IMR-90 (cell line): ENCODE data around the gene KRTAP9-6. TPM values are rescaled to one million over a fixed set of nuclear protein-coding genes. Genes with fewer than 3 reads are reported as not detected.
"Not testable (repeated sequence)": the region's sequence is repeated elsewhere in the genome, so short reads cannot be mapped to it uniquely, and the experiment has no call there.

ENCODE experiments used
- ATAC-seq: fragments of 200-7000 bp; cut with Tn5 transposase; 2 replicates; pipeline ENCODE4 v1.9.1; 2020; ENCODE audit warnings: low read depth, mild to moderate bottlenecking, moderate library complexity
- BruUV-seq: library from RNA; stranded (reverse); fragments of 400-500 nt; replicated peaks from 2 replicates; lab custom pipeline; 2021; lab: Mats Ljungman, UMichigan
- CTCF ChIA-PET: fragments of 300-600 bp; formaldehyde crosslinking; extraction: SDS; loops from one replicate; lab custom pipeline; 2021; ENCODE audit warnings: antibody characterized with exemption; lab: Yijun Ruan, JAX
- POLR2A ChIA-PET: fragments of 300-600 bp; sonication (Branson Sonifier 250); formaldehyde crosslinking; loops from one replicate; lab custom pipeline; 2022; ENCODE audit warnings: antibody characterized with exemption; ENCODE audit not compliant: unreplicated experiment; lab: Charles Lee
- DNase-seq: peaks from one replicate; pipeline ENCODE4 v3.0.0; 2013
- H2AFZ ChIP-seq: replicated peaks from 2 replicates; pipeline ENCODE3; 2013; ENCODE audit warnings: low read length, mild to moderate bottlenecking; ENCODE audit not compliant: poor library complexity
- H2AK5ac ChIP-seq: 2 replicates; pipeline ENCODE4 v1.6.1; 2013; ENCODE audit warnings: low read depth, low read length, inconsistent platforms
- H2AK9ac ChIP-seq: replicated peaks from 2 replicates; pipeline ENCODE3; 2013; ENCODE audit warnings: mild to moderate bottlenecking, low read depth, low read length, moderate library complexity; ENCODE audit not compliant: poor library complexity
- H2BK120ac ChIP-seq: 2 replicates; pipeline ENCODE4 v1.6.1; 2013; ENCODE audit warnings: low read depth, low read length, inconsistent platforms
- H2BK15ac ChIP-seq: 3 replicates; pipeline ENCODE4 v1.6.1; 2013; ENCODE audit warnings: low read depth, low read length, inconsistent platforms
- H2BK20ac ChIP-seq: 2 replicates; pipeline ENCODE4 v1.6.1; 2013; ENCODE audit warnings: low read depth, mild to moderate bottlenecking, inconsistent platforms, low read length, moderate library complexity
- H2BK5ac ChIP-seq: 2 replicates; pipeline ENCODE4 v1.6.1; 2013; ENCODE audit warnings: mild to moderate bottlenecking, low read depth, low read length, inconsistent platforms; ENCODE audit not compliant: poor library complexity, severe bottlenecking
- H3K14ac ChIP-seq: replicated peaks from 2 replicates; pipeline ENCODE4 v1.6.1; 2013; ENCODE audit warnings: low read depth, low read length, inconsistent platforms
- H3K18ac ChIP-seq: 2 replicates; pipeline ENCODE4 v1.6.1; 2013; ENCODE audit warnings: low read depth, low read length, control low read depth
- H3K23ac ChIP-seq: 2 replicates; pipeline ENCODE4 v1.6.1; 2013; ENCODE audit warnings: low read depth, low read length, inconsistent platforms
- H3K27ac ChIP-seq: 2 replicates; pipeline ENCODE4 v1.5.1; 2013; ENCODE audit warnings: mild to moderate bottlenecking, control low read depth, low read length; ENCODE audit not compliant: insufficient read depth
- H3K27me3 ChIP-seq: 2 replicates; pipeline ENCODE4 v1.6.1; 2013; ENCODE audit warnings: low read length; ENCODE audit not compliant: control insufficient read depth, insufficient read depth
- H3K36me3 ChIP-seq: 2 replicates; pipeline ENCODE4 v1.6.1; 2013; ENCODE audit warnings: low read length, mixed read lengths; ENCODE audit not compliant: control insufficient read depth, insufficient read depth
- H3K4ac ChIP-seq: 2 replicates; pipeline ENCODE4 v1.6.1; 2013; ENCODE audit warnings: low read depth, low read length, inconsistent platforms
- H3K4me1 ChIP-seq: 2 replicates; pipeline ENCODE4 v1.6.1; 2013; ENCODE audit warnings: low read length, mixed read lengths; ENCODE audit not compliant: control insufficient read depth, insufficient read depth
- H3K4me2 ChIP-seq: 2 replicates; pipeline ENCODE4 v1.6.1; 2013; ENCODE audit warnings: low read depth, mild to moderate bottlenecking, control low read depth, low read length, moderate library complexity
- H3K4me3 ChIP-seq: 2 replicates; pipeline ENCODE4 v1.5.1; 2013; ENCODE audit warnings: low read depth, mild to moderate bottlenecking, control low read depth, low read length, moderate library complexity; ENCODE audit not compliant: insufficient read depth
- H3K56ac ChIP-seq: 2 replicates; pipeline ENCODE4 v1.6.1; 2013; ENCODE audit warnings: low read length, inconsistent platforms; ENCODE audit not compliant: insufficient read depth; ENCODE audit errors: extremely low read depth
- H3K79me1 ChIP-seq, 2 experiments: 2 replicates each; pipeline ENCODE4 v1.6.1; 2013; ENCODE audit warnings: low read length in 2 of 2, inconsistent platforms in 1 of 2, low read depth in 1 of 2
- H3K9ac ChIP-seq: 2 replicates; pipeline ENCODE4 v1.6.1; 2013; ENCODE audit warnings: low read depth, low read length, control low read depth
- H3K9me1 ChIP-seq: 2 replicates; pipeline ENCODE4 v1.6.1; 2013; ENCODE audit warnings: low read length, inconsistent platforms; ENCODE audit not compliant: insufficient read depth
- H3K9me3 ChIP-seq: 2 replicates; pipeline ENCODE4 v1.6.1; 2013; ENCODE audit warnings: low read length; ENCODE audit not compliant: control insufficient read depth, insufficient read depth
- H4K20me1 ChIP-seq: 2 replicates; pipeline ENCODE4 v1.6.1; 2013; ENCODE audit warnings: low read length, inconsistent platforms; ENCODE audit not compliant: insufficient read depth
- H4K5ac ChIP-seq: 2 replicates; pipeline ENCODE4 v1.6.1; 2013; ENCODE audit warnings: mild to moderate bottlenecking, low read depth, low read length, control low read depth
- H4K8ac ChIP-seq, 2 experiments: 2 replicates each; pipeline ENCODE4 v1.6.1; 2013; ENCODE audit warnings: low read depth in 2 of 2, low read length in 2 of 2, control low read depth in 1 of 2, inconsistent platforms in 1 of 2
- H4K91ac ChIP-seq: 2 replicates; pipeline ENCODE4 v1.6.1; 2013; ENCODE audit warnings: low read depth, low read length, inconsistent platforms; ENCODE audit not compliant: insufficient read depth
- FOS ChIP-seq: fragments of 150-350 bp; IDR thresholded peaks from 2 replicates; pipeline ENCODE4 v1.6.1; 2016; ENCODE audit warnings: low read depth, low read length
- MAFK ChIP-seq: IDR thresholded peaks from 2 replicates; pipeline ENCODE4 v1.6.1; 2012; ENCODE audit warnings: low read depth, low read length, improper control_type of control experiment
- MAZ ChIP-seq: IDR thresholded peaks from 2 replicates; pipeline ENCODE4 v1.6.1; 2012; ENCODE audit warnings: low read depth, mild to moderate bottlenecking, low read length, improper control_type of control experiment, moderate library complexity, borderline replicate concordance
- MXI1 ChIP-seq: IDR thresholded peaks from 2 replicates; pipeline ENCODE4 v1.6.1; 2012; ENCODE audit warnings: low read depth, mild to moderate bottlenecking, low read length, moderate library complexity, borderline replicate concordance
- POLR2A ChIP-seq: IDR thresholded peaks from 2 replicates; pipeline ENCODE4 v1.6.1; 2012; ENCODE audit warnings: mild to moderate bottlenecking, low read depth, low read length
- SMC3 ChIP-seq: fragments of 150-350 bp; IDR thresholded peaks from 2 replicates; pipeline ENCODE4 v1.6.1; 2016; ENCODE audit warnings: low read depth, mild to moderate bottlenecking, antibody characterized with exemption, low read length, moderate library complexity
- USF2 ChIP-seq: fragments of 150-350 bp; IDR thresholded peaks from 2 replicates; pipeline ENCODE4 v1.6.1; 2017; ENCODE audit warnings: mild to moderate bottlenecking, antibody characterized with exemption, low read length, low read depth
- WGBS, 2 experiments: methylation state at CpG; one replicate each; pipeline versions ENCODE4 v1.1.5 to v1.1.7; 2013; ENCODE audit warnings: missing lambda C conversion rate in 2 of 2; ENCODE audit not compliant: insufficient read length in 1 of 2; ENCODE audit errors: extremely low coverage in 2 of 2; 5-methylcytosine and 5-hydroxymethylcytosine counted together
- dilution Hi-C: fragments of 300-500 bp; cut with HindIII; formaldehyde crosslinking; loops from one replicate; pipeline ENCODE4 v1.14.3; 2018; ENCODE audit warnings: low sequenced_read_pairs; ENCODE audit not compliant: unreplicated experiment
- in situ Hi-C: fragments of 300-500 bp; cut with MboI; formaldehyde crosslinking; loops from 3 replicates; pipeline ENCODE4 v1.14.3; 2019; ENCODE audit warnings: low sequenced_read_pairs, inconsistent platforms, mixed read lengths
- intact Hi-C: fragments of 100-400 bp; cut with micrococcal nuclease; formaldehyde crosslinking; loops from 2 replicates; pipeline ENCODE4 v1.10.0; 2022
- polyA plus RNA-seq, 3 experiments: library from polyadenylated mRNA; depleted of rRNA; stranded (reverse); fragments of >200 nt; gene quantifications; 2 replicates each; pipeline ENCODE4 v1.2.3, GENCODE V29; 2012; ENCODE audit warnings: low replicate concordance in 1 of 3
- total RNA-seq: library from RNA; depleted of rRNA; stranded (reverse); fragments of >200 nt; gene quantifications from 2 replicates; pipeline ENCODE4 v1.2.3, GENCODE V29; 2012

KRTAP9-6 gene
- total and polyA plus RNA-seq, 2 of the 4 experiments (the other 2 are of a cell fraction): not detected

- Histone ChIP-seq H3K36me3 (no peaks in the 10 kb centered on the region), H4K5ac (no peak overlapping the region), H3K9ac (no peak overlapping the region), H3K27me3 (peaks cover 22% of the 10 kb centered on the region), H3K23ac (no peak overlapping the region), H3K4me1 (no peaks in the 10 kb centered on the region), H2BK5ac (no peak overlapping the region), H3K9me1 (no peaks in the 10 kb centered on the region), H4K91ac (no peak overlapping the region), H2BK120ac (no peak overlapping the region), H3K56ac (no peak overlapping the region), H4K20me1 (no peaks in the 10 kb centered on the region), H3K4ac (no peak overlapping the region), H2AK9ac (no peak overlapping the region), H2BK15ac (no peak overlapping the region), H2AFZ (no peak overlapping the region), H3K27ac (no peak overlapping the region), H3K18ac (no peak overlapping the region), H2AK5ac (no peak overlapping the region), H2BK20ac (no peak overlapping the region), H3K4me3 (no peak overlapping the region), H4K8ac (no peak overlapping the region), H3K14ac (no peak overlapping the region), H3K4me2 (no peak overlapping the region), H3K9me3 (no peaks in the 10 kb centered on the region), H3K79me1 (no peaks in the 10 kb centered on the region)
- in situ Hi-C loops (no loop called here), dilution Hi-C loops (no loop called here), intact Hi-C loops (no loop called here)
- no TSS peak for BruUV-seq
- DNase-seq (peak; percentile 34), ATAC-seq (no peak)
- CTCF ChIA-PET: no interaction called here
- WGBS, 2 experiments: no CpG with 5 or more reads among the region's 1 CpG
- POLR2A ChIA-PET: no interaction called here
- no peak for TF ChIP-seq SMC3
- no peak for TF ChIP-seq MXI1
- no peak for TF ChIP-seq FOS
- TF ChIP-seq MAZ: no peak
- no peak for TF ChIP-seq POLR2A
- TF ChIP-seq MAFK: no peak
- no peak for TF ChIP-seq USF2
Measured at GRCh38 chr17:41254861-41255260, 10.3 kb upstream of the KRTAP9-6 start.

GRCh38 chr17:41255381-41256290 is 9.5 kb upstream of the KRTAP9-6 start, which contains the start of gene KRTAP9-9:
Gene KRTAP9-9, plus strand, starts transcription at chr17:41255384.
- DNase-seq, H4K91ac ChIP-seq, H4K5ac ChIP-seq, dilution Hi-C loops, H3K79me1 ChIP-seq, H3K9me3 ChIP-seq, in situ Hi-C loops, H4K8ac ChIP-seq, H3K4me1 ChIP-seq, H2BK5ac ChIP-seq, H2BK15ac ChIP-seq, CTCF ChIA-PET, H3K27ac ChIP-seq, H3K4me2 ChIP-seq, H3K9me1 ChIP-seq, H3K36me3 ChIP-seq, H3K4me3 ChIP-seq, H2BK20ac ChIP-seq, H2AK5ac ChIP-seq, H3K4ac ChIP-seq, H3K9ac ChIP-seq, ATAC-seq, H2AFZ ChIP-seq, H3K23ac ChIP-seq, H3K18ac ChIP-seq, H2AK9ac ChIP-seq, H3K14ac ChIP-seq, intact Hi-C loops, POLR2A ChIA-PET, BruUV-seq, H4K20me1 ChIP-seq, H2BK120ac ChIP-seq, H3K56ac ChIP-seq: not testable (repeated sequence)
- peaks cover 21% of the 10 kb centered on the region for H3K27me3 ChIP-seq
- WGBS, 2 experiments: 80% methylated on average over 4 of the region's 5 CpGs; no CpG with 5 or more reads in 1 of the 2 experiments
